ENCODE measurements around the gene TPSB2. TPM values are rescaled to one million over a fixed set of nuclear protein-coding genes. Genes with fewer than 3 reads are reported as not detected.

Gene TPSB2
- total RNA-seq, 1 experiment from 2014 or later, result not detected

DNA sequence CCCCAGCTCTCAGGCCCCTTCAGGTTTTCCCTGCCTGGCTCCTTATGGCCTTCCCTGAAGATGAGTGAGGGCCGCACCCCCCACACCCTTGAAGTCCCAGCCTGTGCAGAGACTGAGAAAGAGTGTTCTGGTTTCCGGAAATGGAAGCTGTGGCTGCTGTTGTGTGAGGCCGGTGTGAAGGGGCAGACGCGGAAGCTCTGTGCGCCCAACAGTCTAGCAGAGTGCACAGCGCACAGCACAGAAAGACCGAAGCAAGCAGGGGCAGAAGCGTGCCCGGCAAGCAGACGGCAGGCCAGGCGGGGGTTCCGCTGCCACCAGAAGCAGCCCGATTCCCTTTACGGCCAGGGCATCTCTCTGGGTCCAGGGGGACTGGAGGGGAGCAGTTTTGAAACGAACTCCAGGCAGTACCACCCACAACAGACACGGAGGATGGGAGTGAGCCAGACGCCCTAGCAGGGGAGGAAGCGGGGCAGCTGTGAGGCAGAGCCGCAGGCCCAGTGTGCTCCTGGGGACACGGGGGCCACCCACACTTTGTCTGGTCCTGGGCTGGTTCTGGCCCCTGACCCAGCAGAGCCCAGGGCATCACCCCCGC is 21.6 kb downstream of the TPSB2 start (continued):
- TF ChIP-seq, protein P1, sequence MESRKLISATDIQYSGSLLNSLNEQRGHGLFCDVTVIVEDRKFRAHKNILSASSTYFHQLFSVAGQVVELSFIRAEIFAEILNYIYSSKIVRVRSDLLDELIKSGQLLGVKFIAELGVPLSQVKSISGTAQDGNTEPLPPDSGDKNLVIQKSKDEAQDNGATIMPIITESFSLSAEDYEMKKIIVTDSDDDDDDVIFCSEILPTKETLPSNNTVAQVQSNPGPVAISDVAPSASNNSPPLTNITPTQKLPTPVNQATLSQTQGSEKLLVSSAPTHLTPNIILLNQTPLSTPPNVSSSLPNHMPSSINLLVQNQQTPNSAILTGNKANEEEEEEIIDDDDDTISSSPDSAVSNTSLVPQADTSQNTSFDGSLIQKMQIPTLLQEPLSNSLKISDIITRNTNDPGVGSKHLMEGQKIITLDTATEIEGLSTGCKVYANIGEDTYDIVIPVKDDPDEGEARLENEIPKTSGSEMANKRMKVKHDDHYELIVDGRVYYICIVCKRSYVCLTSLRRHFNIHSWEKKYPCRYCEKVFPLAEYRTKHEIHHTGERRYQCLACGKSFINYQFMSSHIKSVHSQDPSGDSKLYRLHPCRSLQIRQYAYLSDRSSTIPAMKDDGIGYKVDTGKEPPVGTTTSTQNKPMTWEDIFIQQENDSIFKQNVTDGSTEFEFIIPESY (IDR thresholded peaks at IDR 0.05; ENCODE audit: extremely low read depth, insufficient replicate concordance, low read length), result no peak

DNA sequence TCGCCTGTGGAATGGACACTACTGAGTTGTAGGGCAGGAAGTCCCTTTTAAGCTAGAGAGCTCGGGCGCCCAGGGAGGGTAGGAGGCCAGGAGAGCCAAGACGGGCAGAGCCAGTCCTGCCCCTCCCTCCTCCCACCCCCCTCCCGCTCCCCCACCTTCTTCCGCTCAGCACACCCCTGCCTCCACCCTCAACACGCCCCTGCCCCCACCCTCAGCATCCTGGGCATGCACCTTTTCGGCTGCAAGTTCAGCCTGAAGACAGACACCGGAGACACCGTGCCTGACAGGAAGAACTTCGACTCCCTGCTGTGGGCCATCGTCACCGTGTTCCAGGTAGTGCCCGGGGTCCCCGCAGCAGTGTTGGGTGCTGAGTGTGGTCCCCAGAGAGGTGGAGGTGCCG is 23.2 kb downstream of the TPSB2 start:
- no peak overlapping the region for H2AFZ ChIP-seq (ENCODE audit: low read depth, low read length, poor library complexity, severe bottlenecking)
- no peaks in the 10 kb centered on the region for H3K9me3 ChIP-seq (ENCODE audit: control insufficient read depth in 1 of 2, insufficient read depth in 1 of 2, low read depth in 1 of 2, low read length in 2 of 2)
- H3K4me3 ChIP-seq (replicated peaks in 1 of 2; ENCODE audit: low read depth in 1 of 2, low read length in 2 of 2), result no peak overlapping the region
- CTCF ChIA-PET, result no interaction called here
- H4K20me1 ChIP-seq (ENCODE audit: insufficient read depth), result no peaks in the 10 kb centered on the region
- no peaks in the 10 kb centered on the region for H3K9me2 ChIP-seq (ENCODE audit: insufficient read depth)
- no peak overlapping the region for H3K27ac ChIP-seq (ENCODE audit: low read depth, low read length)
- H3K4me2 ChIP-seq (ENCODE audit: low read length), result no peak overlapping the region
- BruUV-seq (replicated peaks), result no TSS peak
- H3K4me1 ChIP-seq (ENCODE audit: control insufficient read depth in 1 of 2, insufficient read depth in 2 of 2, low read length in 2 of 2), result no peaks in the 10 kb centered on the region
- H3K36me3 ChIP-seq (ENCODE audit: control insufficient read depth in 1 of 2, insufficient read depth in 2 of 2, low read length in 2 of 2), result no peaks in the 10 kb centered on the region
- H3K9ac ChIP-seq (ENCODE audit: low read length), result no peak overlapping the region
- DNase-seq (ENCODE audit: low read depth, low spot score) (no peak), ATAC-seq (no peak)
- TF ChIP-seq ZFX (IDR thresholded peaks at IDR 0.05) (no peak), TCF7L2 (IDR thresholded peaks at IDR 0.05; ENCODE audit: borderline replicate concordance, extremely low read depth, insufficient read depth, insufficient read length) (no peak)
- H3K27me3 ChIP-seq (ENCODE audit: insufficient read depth, low read length), result no peaks in the 10 kb centered on the region
- RAD21 ChIA-PET (ENCODE audit: low non-redundant PET in 1 of 2, low total read pairs in 2 of 2, uncharacterized antibody in 2 of 2, unreplicated experiment in 2 of 2), result interaction anchor here in 1 of 2 experiments (0.7 kb wide), 1 partner anchor 1842 kb away, joined by 4 read pairs; no protein-coding TSS in a partner anchor
- H3K79me2 ChIP-seq (ENCODE audit: insufficient read depth, low read length), result no peaks in the 10 kb centered on the region
- POLR2A ChIA-PET, result no interaction called here
- intact Hi-C loops (cut with micrococcal nuclease), result no loop called here

DNA sequence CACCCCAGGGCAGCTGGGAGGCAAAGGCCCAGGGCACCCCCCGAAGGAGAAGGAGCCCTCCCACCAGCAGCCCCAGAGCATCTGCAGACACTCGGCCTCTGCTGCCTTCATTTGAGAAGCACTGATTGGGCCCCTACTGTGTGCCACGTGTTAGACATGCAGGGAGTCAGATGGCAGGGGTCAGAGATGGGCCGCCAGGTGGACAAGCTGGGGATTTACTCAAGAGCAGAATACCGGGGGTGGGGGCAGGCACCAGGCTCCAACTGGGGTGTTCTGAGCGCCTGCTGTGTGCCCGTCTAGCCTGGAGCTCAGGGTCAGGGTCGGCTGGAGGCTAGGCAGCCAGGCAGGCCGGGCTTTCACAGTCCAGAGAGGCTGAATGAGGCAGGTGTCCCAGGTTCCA is 23.7 kb downstream of the TPSB2 start:
- H3K79me2 ChIP-seq (ENCODE audit: insufficient read depth, low read length), result no peaks in the 10 kb centered on the region
- no peaks in the 10 kb centered on the region for H3K36me3 ChIP-seq (ENCODE audit: control insufficient read depth in 1 of 2, insufficient read depth in 2 of 2, low read length in 2 of 2)
- no peaks in the 10 kb centered on the region for H4K20me1 ChIP-seq (ENCODE audit: insufficient read depth)
- H3K27ac ChIP-seq (ENCODE audit: low read depth, low read length), result no peak overlapping the region
- ChIA-PET POLR2A (no interaction called here), CTCF (no interaction called here), RAD21 (ENCODE audit: low non-redundant PET in 1 of 2, low total read pairs in 2 of 2, uncharacterized antibody in 2 of 2, unreplicated experiment in 2 of 2) (interaction anchor here in 1 of 2 experiments (0.7 kb wide), 1 partner anchor 1843 kb away, joined by 4 read pairs; no protein-coding TSS in a partner anchor)
- H3K4me2 ChIP-seq (ENCODE audit: low read length), result no peak overlapping the region
- ATAC-seq (peak; percentile 53), DNase-seq (ENCODE audit: low read depth, low spot score) (no peak)
- H3K4me3 ChIP-seq (replicated peaks in 1 of 2; ENCODE audit: low read depth in 1 of 2, low read length in 2 of 2), result no peak overlapping the region
- H3K4me1 ChIP-seq (ENCODE audit: control insufficient read depth in 1 of 2, insufficient read depth in 2 of 2, low read length in 2 of 2), result no peaks in the 10 kb centered on the region
- BruUV-seq (replicated peaks), result no TSS peak
- no peaks in the 10 kb centered on the region for H3K9me2 ChIP-seq (ENCODE audit: insufficient read depth)
- H3K9ac ChIP-seq (ENCODE audit: low read length), result no peak overlapping the region
- intact Hi-C loops (cut with micrococcal nuclease), result no loop called here
- no peaks in the 10 kb centered on the region for H3K27me3 ChIP-seq (ENCODE audit: insufficient read depth, low read length)
- no peaks in the 10 kb centered on the region for H3K9me3 ChIP-seq (ENCODE audit: control insufficient read depth in 1 of 2, insufficient read depth in 1 of 2, low read depth in 1 of 2, low read length in 2 of 2)
- H2AFZ ChIP-seq (ENCODE audit: low read depth, low read length, poor library complexity, severe bottlenecking), result no peak overlapping the region
- TF ChIP-seq, protein P2, sequence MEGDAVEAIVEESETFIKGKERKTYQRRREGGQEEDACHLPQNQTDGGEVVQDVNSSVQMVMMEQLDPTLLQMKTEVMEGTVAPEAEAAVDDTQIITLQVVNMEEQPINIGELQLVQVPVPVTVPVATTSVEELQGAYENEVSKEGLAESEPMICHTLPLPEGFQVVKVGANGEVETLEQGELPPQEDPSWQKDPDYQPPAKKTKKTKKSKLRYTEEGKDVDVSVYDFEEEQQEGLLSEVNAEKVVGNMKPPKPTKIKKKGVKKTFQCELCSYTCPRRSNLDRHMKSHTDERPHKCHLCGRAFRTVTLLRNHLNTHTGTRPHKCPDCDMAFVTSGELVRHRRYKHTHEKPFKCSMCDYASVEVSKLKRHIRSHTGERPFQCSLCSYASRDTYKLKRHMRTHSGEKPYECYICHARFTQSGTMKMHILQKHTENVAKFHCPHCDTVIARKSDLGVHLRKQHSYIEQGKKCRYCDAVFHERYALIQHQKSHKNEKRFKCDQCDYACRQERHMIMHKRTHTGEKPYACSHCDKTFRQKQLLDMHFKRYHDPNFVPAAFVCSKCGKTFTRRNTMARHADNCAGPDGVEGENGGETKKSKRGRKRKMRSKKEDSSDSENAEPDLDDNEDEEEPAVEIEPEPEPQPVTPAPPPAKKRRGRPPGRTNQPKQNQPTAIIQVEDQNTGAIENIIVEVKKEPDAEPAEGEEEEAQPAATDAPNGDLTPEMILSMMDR (IDR thresholded peaks at IDR 0.05 in 2 of 3, conservative IDR thresholded peaks at IDR 0.05 in 1 of 3; ENCODE audit: borderline replicate concordance in 1 of 3, insufficient read depth in 1 of 3, low read depth in 2 of 3, low read length in 2 of 3), result peak in 2 of 3 experiments; percentile 15 to 30; a peak in 1 of 6 replicates
- no peak for TF ChIP-seq EGR1 (IDR thresholded peaks at IDR 0.05; ENCODE audit: low read depth)
- TF ChIP-seq, protein P3, sequence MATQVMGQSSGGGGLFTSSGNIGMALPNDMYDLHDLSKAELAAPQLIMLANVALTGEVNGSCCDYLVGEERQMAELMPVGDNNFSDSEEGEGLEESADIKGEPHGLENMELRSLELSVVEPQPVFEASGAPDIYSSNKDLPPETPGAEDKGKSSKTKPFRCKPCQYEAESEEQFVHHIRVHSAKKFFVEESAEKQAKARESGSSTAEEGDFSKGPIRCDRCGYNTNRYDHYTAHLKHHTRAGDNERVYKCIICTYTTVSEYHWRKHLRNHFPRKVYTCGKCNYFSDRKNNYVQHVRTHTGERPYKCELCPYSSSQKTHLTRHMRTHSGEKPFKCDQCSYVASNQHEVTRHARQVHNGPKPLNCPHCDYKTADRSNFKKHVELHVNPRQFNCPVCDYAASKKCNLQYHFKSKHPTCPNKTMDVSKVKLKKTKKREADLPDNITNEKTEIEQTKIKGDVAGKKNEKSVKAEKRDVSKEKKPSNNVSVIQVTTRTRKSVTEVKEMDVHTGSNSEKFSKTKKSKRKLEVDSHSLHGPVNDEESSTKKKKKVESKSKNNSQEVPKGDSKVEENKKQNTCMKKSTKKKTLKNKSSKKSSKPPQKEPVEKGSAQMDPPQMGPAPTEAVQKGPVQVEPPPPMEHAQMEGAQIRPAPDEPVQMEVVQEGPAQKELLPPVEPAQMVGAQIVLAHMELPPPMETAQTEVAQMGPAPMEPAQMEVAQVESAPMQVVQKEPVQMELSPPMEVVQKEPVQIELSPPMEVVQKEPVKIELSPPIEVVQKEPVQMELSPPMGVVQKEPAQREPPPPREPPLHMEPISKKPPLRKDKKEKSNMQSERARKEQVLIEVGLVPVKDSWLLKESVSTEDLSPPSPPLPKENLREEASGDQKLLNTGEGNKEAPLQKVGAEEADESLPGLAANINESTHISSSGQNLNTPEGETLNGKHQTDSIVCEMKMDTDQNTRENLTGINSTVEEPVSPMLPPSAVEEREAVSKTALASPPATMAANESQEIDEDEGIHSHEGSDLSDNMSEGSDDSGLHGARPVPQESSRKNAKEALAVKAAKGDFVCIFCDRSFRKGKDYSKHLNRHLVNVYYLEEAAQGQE (IDR thresholded peaks at IDR 0.05; ENCODE audit: low read depth), result no peak
